SKM-1 treated with dmso at 0.1 percent for 144 hours (cell line): ENCODE data around the gene HSD3B2.

Source experiments
- DNase-seq: peaks from one replicate; lab custom pipeline; 2025; ENCODE audit not compliant: unreplicated experiment; lab: John Stamatoyannopoulos, UW

HSD3B2 gene

DNA sequence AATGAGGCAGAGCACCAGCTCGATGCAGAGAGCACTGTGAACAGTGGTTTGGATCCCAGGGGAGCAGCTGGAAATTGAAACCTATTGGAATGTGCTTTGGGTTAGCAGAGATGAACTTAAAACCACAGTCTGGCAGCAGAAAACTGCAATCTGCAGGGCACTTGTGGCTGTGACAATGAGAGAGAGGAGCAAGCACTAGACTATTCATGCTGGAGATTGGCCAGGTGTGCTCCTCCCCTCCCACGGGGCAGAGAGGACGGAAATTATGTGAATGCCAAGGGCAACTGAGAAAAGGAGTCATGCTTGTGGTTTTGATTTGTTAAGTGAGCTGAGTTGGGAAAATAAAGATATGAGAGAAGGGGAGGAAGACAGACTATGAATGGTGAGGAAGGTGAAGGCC, 38.1 kb downstream of the HSD3B2 start:
- DNase-seq, result no peak

DNA sequence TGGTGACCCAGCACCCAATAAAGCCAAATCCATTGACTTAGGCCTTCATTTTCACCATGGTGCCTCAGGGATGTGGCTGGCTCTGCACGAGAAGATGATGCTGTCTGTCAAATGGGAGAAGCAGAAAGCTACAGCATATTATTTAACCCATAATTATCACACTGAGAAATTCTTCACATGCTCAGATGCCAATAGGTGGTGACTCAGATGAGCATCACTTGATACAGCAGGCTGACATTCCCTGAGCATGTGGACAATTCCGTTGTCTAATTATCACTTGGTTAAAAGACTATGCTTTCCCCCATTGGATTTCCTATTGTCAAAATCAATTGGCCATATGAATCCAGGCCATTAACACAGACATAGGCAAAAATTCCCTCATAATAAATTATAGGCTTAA, 48.0 kb downstream of the HSD3B2 start:
- no peak for DNase-seq

DNA sequence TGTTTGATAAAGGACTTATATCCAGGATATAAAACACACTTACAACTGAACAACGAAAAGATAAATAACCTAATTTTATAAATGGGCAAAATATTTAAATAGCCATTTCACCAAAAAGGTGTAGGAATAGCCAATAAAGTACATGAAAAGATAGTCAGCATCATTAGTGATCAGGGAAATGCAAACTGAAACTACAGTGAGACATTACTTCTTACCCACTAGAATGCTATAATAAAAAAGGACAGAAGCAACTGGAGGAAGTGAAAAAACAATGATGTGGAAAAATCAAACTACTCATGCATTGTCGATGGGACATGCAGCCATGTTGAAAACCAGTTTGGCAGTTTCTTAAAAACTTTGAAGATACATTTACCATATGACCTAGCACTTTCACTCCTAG, 48.6 kb downstream of the HSD3B2 start:
- no peak for DNase-seq

DNA sequence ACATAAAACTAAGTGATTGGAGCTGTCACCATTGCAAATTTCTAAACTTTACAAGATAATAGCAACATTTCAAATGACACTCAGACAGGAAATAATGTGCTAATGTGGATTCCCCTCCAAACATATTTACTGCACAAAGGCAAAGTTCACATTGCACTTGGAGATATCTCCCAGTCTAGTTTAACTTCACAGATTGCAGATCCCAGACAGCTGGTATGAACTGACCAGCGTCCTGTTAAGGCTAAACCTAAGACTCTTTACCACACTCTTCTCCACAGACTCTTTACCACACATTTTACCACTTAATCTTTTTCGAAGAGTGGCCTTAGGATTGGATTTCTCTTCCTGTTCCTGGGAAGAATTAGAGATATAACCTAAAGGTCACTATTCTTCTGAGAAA, 51.5 kb downstream of the HSD3B2 start:
- DNase-seq, result no peak

DNA sequence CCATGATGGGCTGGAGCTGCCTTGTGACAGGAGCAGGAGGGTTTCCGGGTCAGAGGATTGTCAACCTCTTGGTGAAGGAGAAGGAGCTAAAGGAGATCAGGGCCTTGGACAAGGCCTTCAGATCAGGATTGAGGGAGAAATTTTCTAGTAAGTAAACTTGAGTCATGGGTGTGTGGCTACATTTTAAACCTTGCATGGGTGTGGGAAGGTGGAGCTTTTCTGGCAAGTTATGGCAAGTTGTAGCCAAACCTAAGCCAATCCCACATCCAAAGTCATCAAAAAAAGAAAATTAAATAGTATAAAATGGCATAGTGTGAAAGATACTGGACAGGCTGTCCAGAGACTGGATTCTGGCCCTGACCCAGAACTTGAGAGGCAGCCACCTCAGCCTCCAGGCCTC, 52.3 kb downstream of the HSD3B2 start:
- DNase-seq, result no peak

DNA sequence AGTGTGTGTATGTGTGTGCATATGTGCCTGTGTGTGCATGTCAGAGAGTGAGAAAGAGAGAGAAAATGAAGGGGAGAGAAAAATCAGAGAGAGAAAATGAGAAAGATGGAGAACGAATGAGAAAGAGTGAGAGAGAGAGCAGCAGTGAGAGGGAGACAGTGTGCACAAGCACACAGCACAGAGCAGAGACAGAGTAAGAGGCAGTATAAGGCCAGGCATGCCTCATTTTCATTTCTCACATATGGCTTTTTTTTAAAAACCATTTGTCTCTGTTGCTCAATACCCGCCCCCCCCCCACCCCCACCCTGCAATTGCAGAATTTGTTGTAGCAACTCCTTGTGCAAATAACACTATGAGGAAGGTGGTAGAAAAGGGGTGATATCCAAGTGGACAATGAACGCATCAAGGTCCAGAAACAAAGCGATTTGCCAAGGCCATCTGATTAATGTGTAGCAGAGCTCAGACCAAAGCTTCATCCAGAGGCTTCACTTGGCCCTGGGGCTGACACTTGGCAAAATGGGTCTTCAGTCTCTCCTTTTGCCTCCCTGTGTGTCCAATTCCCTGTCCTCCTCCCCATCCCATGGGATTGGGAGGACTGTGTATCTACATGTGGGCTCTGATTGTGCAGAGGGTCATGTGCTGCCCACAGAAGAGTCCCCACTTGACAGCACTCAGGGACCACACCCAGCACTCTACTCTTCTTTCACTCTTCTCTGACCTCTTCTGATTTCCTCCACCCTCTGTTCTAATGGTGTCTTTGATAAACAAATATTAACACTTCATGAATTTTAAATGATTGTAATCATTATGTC, 53.1 kb downstream of the HSD3B2 start:
- no peak for DNase-seq

DNA sequence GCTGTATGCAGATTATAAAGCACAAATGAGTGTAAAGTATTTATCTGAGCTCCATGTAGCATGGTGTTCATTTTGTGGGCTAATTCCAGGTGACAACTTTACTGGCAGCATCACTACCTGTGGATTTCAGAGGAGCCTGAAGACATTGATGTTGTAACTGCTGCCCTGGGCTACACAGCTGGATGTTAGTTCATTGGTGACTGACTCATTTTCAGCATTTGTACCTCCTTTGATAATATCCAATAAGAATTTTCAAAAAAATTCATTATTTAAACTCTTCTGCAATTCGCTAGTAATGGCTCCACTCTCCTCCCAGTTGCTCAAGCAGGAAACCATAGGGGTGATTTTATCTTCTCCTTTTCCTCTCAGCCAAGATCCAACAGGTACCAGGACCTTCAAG, 54.8 kb downstream of the HSD3B2 start:
- DNase-seq, result no peak

DNA sequence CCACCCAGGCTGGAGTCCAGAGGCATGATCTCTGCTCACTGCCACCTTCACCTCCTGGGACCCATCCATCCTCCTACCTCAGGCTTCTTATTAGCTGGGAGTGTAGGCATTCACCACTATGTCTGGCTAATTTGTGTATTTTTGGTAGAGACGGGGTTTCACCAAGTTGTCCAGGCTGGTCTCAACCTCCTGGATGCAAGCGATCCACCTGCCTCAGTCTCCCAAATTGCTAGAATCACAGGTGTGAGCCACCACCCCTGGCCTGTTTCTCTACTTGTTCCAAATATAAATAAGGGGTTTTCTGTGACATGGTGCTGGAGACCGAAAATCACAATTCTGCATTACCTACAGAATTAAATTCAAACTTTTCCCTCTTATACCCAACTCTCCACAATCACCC, 55.4 kb downstream of the HSD3B2 start:
- no peak for DNase-seq

DNA sequence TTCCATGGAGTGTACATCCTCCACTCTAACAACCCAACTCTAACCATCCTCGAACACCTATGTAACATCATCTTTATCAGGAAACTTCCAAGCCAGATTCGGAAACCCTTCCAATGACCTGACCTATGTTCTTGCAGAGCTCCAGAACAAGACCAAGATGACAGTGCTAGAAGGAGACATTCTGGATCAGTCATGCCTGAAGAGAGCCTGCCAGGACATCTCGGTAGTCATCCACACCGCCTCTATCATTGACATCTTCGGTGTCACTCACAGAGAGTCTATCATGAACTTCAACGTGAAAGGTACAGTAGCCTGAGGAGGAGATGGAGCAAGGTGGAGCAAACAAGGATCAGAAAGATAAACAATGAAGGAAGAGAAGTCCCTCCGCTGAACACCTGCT, 56.0 kb downstream of the HSD3B2 start:
- DNase-seq, result no peak

DNA sequence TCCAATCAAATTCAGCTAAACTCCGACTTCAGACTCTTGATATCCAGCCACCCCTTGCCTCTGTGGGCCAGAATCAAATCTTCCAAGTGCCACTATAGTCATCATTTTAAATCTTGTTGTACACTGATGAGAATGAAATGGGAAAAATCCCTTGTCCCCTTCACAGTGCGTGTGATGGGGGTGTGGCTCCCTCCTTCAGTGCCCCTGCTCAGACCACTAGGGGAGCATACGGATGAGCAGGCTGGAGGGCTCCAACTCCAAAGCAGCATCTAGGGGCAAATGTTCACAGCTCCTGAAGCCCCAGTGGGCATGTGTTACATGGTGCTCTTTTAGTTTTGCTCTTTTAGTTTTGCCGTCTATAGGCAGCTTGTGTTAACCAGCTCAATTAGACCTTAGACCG, 56.6 kb downstream of the HSD3B2 start:
- no peak for DNase-seq

DNA sequence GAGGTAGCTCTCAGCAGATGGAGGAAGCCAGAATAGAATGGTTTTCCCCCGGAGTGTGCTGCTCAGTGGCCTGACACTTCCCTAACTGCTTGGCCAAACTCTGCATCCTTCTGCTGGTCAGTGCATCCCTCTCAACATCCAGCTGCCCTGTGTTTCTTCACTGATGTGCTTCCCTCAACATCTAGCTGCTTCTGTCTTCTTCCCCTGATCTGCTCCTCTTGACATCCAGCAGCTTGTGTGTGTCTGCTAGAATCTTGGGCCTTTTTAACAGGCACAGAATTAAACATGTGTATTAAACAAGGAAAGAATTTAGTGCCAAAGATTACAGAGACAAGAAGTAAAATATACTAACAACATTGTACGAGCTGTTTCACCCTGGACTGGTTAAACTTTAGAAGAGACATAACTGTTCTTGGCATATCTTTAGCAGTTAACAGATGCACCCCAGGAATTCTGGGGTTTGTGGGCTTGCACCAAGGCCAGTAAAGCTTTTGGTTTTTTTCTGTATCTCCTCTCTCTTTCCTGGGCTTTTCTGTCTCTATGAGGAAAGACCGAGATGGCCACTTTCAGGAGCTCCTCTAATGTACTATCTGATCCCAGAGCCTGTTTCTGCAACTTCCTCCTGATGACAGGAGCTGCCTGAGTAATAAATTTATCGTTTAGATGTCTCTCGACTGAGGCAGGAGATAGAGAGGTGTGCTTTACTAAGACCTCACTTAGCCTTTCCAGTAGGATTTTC, 57.3 kb downstream of the HSD3B2 start:
- no peak for DNase-seq
